K562 (cell line): ENCODE data around the gene KARS1. TPM values are rescaled to one million over a fixed set of nuclear protein-coding genes. Genes with fewer than 3 reads are reported as not detected.

Experiments
- GTF2A2 ChIP-seq: IDR thresholded peaks from 2 replicates; pipeline ENCODE4 v1.6.1; 2016; ENCODE audit warnings: mild to moderate bottlenecking, missing genetic modification characterization, missing compliant biosample characterization
- PHF8 ChIP-seq: fragments of 200-600 bp; sonication (generic); IDR thresholded peaks from 2 replicates; pipeline ENCODE4 v1.6.1; 2012; ENCODE audit warnings: mixed run types, mild to moderate bottlenecking, inconsistent platforms, low read length, moderate library complexity, borderline replicate concordance
- RBBP5 ChIP-seq: fragments of 200-600 bp; sonication (generic); IDR thresholded peaks from 2 replicates; pipeline ENCODE4 v1.6.1; 2012; ENCODE audit warnings: borderline replicate concordance, mild to moderate bottlenecking, low read length, control low read depth, inconsistent platforms; ENCODE audit not compliant: insufficient read depth, poor library complexity, severe bottlenecking
- SAFB ChIP-seq: fragments of 200-400 bp; formaldehyde crosslinking; IDR thresholded peaks from 2 replicates; pipeline ENCODE4 v1.6.1; 2017; ENCODE audit warnings: low read depth, low read length, borderline replicate concordance
- STAT5B ChIP-seq: fragments of 250-450 bp; sonication (Bioruptor Pico); IDR thresholded peaks from 2 replicates; pipeline ENCODE4 v1.8.0; 2021; ENCODE audit warnings: mild to moderate bottlenecking, inconsistent platforms
- ZNF263 ChIP-seq: sonication (generic); formaldehyde crosslinking; IDR thresholded peaks from 2 replicates; pipeline ENCODE4 v1.8.0; 2022; ENCODE audit warnings: mild to moderate bottlenecking, missing genetic modification reagents, borderline replicate concordance
- polyA plus RNA-seq, 8 experiments: library from polyadenylated mRNA; depleted of rRNA in 4 of 8; stranded (reverse) in 5 of 8; unstranded in 3 of 8; fragments of >200 nt; fragmentation: Nextera tagmentation in 2 of 8; fragmentation: Illumina TruSeq in 1 of 8; extraction: Ambion mirVana in 2 of 8; extraction: Trizol in 1 of 8; gene quantifications; 2 replicates each; pipeline versions ENCODE4 v1.2.1 to v1.2.3, GENCODE V29; 2011 to 2014; ENCODE audit warnings: inconsistent platforms in 1 of 8, missing spikeins in 1 of 8
- total RNA-seq, 7 experiments: library from RNA; depleted of rRNA in 6 of 7; stranded (reverse); fragments of >200 nt in 6 of 7; fragmentation: Illumina TruSeq in 2 of 7; extraction: Trizol in 2 of 7; gene quantifications; 2 replicates each; pipeline versions ENCODE4 v1.2.1 to v1.2.3, GENCODE V29; 2011 to 2021; ENCODE audit warnings: low replicate concordance in 1 of 7
- TF ChIP-seq, protein P1 (sequence below): IDR thresholded peaks from 2 replicates; pipeline ENCODE4 v1.6.1; 2011; ENCODE audit warnings: borderline replicate concordance, low read depth, mild to moderate bottlenecking, moderate library complexity, low read length; ENCODE audit not compliant: insufficient read depth, poor library complexity, severe bottlenecking

KARS1 gene
- total and polyA plus RNA-seq, 9 of the 15 experiments (the other 6 are each of a cell fraction or from before 2014, with no cell fraction given): 223 to 386 (median 304) TPM

DNA sequence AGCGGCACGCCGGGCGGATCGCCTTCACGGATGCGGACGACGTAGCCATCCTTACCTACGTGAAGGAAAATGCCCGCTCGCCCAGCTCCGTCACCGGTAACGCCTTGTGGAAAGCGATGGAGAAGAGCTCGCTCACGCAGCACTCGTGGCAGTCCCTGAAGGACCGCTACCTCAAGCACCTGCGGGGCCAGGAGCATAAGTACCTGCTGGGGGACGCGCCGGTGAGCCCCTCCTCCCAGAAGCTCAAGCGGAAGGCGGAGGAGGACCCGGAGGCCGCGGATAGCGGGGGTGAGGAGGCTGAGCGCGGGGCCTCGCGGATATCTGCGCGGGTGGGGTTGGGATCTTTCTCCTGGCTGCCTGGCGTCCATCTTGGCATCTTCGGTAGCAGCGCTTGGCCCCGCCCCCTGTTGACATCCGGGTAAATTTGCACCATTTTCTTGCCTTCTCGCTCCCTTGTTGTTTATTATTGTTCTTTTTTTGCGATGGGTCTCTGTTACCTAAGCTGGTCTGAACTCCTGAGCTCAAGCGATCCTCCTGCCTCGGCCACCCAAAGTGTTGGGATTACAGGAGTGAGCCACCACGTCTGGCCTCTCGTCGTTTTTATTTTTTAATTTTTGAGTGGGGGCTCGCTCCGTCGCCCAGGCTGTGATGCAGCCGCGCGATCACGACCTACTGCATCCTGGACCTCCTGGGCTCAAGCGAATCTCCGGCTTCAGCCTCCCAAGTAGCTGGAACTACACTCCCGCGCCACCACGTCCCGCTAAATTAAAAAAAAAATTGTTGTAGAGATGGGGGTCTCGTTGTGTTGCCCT lies 1.0 kb upstream of the KARS1 start (continued):
- peak; percentile 23; the same call in 1 of the 2 replicates for TF ChIP-seq PHF8
- TF ChIP-seq SAFB: peak; percentile 53; the same call in 1 of the 2 replicates
- TF ChIP-seq, protein P1, sequence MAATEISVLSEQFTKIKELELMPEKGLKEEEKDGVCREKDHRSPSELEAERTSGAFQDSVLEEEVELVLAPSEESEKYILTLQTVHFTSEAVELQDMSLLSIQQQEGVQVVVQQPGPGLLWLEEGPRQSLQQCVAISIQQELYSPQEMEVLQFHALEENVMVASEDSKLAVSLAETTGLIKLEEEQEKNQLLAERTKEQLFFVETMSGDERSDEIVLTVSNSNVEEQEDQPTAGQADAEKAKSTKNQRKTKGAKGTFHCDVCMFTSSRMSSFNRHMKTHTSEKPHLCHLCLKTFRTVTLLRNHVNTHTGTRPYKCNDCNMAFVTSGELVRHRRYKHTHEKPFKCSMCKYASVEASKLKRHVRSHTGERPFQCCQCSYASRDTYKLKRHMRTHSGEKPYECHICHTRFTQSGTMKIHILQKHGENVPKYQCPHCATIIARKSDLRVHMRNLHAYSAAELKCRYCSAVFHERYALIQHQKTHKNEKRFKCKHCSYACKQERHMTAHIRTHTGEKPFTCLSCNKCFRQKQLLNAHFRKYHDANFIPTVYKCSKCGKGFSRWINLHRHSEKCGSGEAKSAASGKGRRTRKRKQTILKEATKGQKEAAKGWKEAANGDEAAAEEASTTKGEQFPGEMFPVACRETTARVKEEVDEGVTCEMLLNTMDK: no peak
- peak; percentile 64 for TF ChIP-seq RBBP5
- no peak for TF ChIP-seq GTF2A2
- TF ChIP-seq STAT5B (CRISPR knock-in tag): no peak
- TF ChIP-seq ZNF263: 0 out of 2 replicates have a peak, but pooled peaks have one; percentile 29
